Ramos (cell line): ENCODE data around the gene LRR1.

Experiments
- in situ Hi-C: fragments of 300-500 bp; cut with MboI; formaldehyde crosslinking; loops from one replicate; pipeline ENCODE4 v1.14.3; 2022; ENCODE audit warnings: low sequenced_read_pairs; ENCODE audit not compliant: unreplicated experiment

LRR1 gene, protein sequence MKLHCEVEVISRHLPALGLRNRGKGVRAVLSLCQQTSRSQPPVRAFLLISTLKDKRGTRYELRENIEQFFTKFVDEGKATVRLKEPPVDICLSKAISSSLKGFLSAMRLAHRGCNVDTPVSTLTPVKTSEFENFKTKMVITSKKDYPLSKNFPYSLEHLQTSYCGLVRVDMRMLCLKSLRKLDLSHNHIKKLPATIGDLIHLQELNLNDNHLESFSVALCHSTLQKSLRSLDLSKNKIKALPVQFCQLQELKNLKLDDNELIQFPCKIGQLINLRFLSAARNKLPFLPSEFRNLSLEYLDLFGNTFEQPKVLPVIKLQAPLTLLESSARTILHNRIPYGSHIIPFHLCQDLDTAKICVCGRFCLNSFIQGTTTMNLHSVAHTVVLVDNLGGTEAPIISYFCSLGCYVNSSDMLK

DNA sequence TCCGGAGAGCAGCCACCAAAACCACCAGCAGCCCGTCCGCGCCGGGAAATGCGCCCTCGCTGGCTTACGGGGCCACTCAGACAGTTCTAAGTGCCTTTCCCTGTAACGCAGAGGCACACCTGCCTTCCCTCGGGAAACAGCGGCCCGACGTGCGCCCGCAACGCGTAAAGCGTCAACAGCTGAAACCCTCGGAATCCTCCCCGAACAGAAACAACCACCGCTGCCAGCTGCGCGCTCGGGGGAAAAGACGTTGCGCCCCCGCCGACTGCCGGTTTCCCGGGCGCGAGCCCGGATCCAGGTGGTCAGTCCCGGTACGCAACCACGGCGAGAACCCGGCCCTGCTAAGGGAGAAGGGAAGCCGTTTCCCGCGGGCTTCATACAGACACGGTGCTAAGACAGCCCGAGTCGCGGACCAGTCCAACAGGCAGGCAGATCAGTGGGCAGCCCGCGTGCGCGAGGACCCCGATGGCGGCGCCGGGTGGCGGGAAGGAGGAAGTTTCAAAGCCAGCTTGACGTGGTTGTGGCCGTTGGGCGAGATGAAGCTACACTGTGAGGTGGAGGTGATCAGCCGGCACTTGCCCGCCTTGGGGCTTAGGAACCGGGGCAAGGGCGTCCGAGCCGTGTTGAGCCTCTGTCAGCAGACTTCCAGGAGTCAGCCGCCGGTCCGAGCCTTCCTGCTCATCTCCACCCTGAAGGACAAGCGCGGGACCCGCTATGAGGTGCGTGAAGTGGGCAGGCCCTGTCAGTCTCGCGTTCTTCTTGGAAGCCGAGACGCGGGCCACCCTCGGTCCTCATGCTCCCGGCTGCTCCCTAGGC lies at the start of gene LRR1:
Gene LRR1, plus strand, starts transcription at position 456 of the 816 bp plus-strand sequence. Its CDS starts 81 bp downstream, at position 537.
- in situ Hi-C loops: no loop called here

DNA sequence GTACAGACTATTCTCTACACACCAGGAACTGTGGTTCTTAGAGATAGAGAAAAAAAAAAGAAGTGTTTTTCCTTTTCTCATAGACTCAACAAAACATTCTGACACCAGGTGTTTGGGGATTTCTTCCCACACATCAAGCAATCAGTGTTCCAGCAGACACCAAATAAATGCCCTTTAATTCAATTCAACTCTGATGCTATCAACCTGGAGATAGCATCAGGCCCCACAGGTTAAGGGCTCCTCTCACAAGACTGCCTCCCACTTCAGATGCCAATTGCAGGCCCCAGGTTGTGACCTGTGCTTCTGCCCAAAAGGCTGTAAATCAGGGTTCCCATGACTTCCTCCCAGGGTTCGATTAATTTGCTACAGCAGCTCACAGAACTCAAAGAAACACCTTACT lies 49.3 kb upstream of the LRR1 start:
- in situ Hi-C loops: no loop called here

DNA sequence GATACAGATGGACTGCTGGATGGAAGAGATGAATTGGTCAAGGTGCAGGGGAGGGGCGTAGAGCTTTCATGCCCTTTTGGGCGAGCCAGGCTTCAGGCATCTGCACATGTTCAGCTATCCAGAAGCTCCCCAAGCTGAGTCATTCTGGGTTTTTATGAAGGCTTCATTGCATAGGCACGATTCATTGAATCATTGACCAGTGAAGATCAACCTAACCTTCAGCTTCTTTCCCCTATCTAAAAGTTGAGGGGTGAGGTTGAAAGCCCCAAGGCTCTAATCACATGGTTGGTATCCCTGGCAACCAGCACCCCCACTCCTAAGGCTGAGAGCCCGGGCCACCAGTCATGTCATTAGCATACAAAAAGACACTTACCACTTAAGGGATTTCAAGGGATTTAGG lies 48.9 kb upstream of the LRR1 start:
- in situ Hi-C loops: no loop called here

DNA sequence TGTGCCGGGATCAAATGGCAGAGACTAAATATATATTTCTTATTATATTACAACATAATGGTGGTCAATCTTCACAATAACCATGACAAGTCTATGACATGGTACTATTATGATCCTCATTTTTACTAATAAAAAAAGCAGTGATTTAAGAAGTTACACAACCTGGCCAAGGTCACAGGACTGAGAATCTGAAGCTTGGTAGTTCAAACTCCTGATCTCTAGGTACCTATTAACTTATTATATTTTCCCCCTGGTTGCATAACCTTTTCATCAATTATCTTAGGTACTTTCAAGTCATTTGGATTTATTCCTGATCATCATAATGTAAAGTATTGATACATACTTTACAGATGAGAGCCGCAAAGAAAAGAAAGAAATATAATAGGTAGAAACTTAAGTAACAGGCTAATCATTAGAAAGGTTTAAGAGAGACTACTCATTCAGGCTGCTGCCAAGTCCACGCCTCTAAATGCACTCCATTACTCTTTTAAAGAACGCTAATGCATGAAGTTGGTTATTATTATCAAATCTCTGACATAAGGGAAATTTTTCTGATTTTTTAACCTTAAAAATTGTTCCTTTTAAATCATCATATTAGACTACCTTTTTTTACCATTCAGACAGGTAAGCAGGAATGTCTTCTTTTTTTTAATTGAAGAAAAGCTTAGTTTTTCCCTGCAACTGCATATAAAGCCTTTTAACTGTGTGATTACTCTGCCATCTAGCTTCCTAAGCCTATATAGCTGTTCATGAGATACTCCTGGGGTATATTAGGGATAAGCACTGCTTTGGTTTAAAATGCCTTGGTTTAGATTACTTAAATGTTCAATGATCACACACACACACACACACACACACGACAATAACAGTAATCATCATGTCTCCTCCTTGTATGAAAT lies 48.2 kb upstream of the LRR1 start:
- in situ Hi-C loops: no loop called here

DNA sequence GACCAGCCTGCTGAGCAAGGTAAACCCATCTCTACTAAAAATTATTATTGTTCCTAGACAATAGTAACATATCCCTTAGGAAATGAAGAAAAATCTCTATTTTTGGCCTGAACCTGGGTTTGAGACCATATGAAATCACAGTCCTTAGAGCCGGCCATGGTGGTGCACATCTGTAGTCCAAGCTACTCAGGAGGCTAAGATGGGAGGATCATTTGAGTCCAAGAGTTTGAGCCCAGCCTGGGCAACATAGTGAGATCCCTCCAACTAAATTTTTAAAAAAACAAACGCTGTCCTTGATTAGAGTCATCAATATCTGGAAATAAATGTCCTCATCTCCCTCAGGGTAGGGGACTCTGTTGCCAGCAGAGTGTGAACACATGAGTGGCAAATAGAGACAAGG lies 47.2 kb upstream of the LRR1 start:
- in situ Hi-C loops: no loop called here

DNA sequence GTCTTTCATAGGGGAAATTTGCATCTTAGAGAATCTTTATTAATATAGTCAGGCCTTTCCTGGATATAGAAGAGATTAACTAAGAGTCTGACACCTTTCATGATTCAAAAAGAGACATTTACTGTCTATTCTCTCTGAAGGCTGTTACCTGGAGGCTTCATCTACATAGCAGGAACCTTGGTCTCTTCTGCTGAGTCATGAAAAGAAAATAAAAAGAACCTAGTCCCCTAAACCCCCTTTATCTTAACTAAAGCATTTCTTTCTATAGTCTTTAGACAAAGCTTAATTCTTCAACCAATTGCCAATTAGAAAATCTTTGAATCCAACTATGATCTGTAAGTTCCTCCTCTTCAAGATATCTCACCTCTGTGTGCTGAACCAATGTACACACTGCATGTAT lies 45.6 kb upstream of the LRR1 start:
- in situ Hi-C loops: no loop called here

DNA sequence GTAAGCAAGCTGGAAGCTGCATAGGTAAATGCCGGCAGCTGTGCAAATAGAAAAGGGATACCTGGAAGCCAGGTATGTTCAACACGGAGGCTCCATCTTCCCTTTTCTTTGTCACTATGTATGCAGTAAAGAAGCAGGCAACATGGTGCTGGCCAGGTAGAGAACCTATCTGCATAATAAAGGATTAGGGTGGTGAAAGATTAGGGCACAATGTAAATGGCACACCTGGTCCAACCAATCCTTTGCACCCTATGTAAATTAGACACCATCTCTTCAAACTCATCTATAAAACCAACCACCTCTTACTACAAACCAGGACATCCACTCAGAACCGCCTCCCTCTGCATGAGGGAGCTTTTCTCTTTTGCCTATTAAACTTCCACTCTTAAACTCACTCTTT lies 44.8 kb upstream of the LRR1 start:
- in situ Hi-C loops: no loop called here

DNA sequence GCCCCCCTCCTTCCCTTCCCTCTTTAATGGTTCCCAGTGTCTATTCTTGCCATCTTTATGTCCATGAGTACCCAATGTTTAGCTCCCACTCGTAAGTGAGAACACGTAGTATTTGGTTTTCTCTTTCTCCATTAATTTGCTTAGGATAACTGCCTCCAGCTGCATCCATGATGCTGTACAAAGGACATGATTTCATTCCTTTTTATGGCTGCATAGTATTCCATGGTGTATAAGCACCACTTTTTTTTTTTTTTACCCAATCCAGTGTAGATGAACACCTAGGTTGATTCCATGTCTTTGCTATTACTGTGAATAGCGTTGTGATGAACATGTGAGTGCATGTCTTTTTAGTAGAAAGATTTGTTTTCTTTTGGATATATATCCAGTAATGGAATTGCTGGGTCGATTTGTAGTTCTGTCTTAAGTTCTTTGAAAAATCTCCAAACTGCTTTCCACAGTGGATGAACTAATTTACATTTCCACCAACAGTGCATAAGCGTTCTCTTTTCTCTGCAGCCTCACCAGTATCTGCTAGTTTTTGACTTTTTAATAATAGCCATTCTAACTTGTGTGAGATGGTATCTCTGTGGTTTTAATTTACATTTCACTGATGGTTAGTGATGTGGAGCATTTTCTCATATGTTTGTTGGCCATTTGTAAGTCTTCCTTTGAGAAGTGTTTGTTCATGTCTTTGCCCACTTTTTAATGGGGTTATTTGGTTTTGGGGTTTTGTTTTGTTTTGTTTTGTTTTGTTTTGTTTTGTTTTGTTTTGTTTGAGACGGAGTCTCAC lies 38.6 kb upstream of the LRR1 start:
- in situ Hi-C loops: no loop called here

DNA sequence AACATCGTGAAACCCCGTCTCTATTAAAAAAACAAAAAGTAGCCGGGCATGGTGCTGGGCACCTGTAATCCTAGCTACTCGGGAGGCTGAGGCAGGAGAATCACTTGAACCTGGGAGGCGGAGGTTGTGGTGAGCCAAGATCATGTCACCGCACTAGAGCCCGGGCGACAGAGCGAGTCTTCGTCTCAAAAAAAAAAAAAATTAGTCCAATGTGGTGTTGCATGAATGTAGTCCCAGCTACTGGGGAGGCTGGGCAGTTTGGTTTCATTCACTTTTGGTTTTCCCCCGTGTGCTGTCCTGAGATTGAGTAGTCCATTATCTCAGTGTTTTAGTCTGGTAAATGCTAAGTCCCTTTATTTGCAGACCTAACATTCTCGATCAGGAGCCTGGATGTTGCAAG lies 32.0 kb upstream of the LRR1 start:
- in situ Hi-C loops: no loop called here

DNA sequence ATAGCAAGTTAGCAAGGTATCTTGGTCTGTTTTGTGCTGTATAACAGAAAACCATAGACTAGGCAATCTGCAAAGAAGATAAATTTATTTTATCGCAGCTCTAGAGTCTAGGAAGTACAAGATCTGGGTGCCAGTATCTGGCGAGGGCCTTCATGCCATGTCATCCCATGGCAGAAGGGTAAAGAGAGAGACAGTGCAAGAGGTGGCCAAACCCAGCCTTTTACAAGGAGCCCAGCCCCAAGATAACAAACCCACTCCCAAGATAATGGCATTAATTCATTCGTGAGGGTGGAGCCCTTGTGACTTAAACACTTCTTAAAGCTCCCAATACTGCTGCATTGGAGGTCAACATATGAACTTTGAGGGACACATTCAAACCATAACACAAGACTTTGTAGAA lies 29.5 kb upstream of the LRR1 start:
- in situ Hi-C loops: no loop called here

DNA sequence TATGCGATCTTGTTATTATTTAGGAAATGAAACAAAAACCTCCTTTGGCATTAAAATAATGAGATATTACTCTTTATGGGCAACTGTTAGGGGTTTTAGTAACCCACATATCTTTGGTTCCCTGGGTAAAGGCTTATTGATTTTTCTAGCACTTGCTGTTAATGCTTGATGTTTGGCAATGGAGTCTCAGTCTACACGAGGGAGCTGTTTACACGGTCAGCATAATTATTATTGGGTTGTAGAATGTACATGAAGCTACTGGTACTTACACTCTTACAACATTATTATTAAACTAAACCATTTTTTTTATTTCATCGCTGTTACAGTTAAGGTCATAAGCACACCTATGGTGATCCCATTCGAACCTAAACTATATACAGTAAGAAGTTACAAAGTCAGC lies 24.7 kb upstream of the LRR1 start:
- in situ Hi-C loops: no loop called here

DNA sequence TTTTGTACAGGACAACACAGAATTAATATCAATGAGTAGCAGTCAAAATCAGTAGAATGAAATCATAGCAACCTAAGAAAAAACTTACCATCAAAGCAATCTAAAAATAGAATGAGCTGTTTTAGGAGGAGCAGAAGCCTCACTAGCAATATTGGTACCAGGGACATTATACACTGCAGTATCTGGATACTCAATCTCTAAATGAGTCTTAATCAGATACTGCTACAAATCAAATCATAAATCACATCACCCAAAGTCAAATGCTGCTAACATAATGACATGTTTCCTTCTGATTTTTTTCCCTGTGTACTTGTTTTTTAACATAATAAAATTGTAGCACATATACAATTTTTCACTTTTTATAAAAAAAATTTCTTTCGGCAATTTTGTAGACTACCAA lies 20.6 kb upstream of the LRR1 start:
- in situ Hi-C loops: no loop called here

DNA sequence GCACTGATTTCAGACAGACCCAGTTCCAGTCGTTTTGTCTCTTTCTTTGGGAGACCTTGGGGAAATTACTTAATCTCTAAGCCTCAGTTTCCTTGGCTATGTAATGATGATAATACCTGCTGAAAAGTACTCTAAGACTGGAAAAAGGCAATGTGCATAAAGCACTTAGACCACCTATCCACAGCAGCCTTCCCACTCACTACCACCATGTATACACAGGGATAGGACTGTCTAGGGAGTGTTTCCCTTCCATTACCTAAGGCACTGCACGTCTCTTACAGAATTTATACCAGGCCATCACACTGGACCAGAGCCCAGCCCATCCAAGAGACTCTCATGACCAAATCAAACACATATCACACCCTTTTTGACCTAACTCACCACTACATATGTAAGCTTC lies 18.9 kb upstream of the LRR1 start:
- in situ Hi-C loops: no loop called here

DNA sequence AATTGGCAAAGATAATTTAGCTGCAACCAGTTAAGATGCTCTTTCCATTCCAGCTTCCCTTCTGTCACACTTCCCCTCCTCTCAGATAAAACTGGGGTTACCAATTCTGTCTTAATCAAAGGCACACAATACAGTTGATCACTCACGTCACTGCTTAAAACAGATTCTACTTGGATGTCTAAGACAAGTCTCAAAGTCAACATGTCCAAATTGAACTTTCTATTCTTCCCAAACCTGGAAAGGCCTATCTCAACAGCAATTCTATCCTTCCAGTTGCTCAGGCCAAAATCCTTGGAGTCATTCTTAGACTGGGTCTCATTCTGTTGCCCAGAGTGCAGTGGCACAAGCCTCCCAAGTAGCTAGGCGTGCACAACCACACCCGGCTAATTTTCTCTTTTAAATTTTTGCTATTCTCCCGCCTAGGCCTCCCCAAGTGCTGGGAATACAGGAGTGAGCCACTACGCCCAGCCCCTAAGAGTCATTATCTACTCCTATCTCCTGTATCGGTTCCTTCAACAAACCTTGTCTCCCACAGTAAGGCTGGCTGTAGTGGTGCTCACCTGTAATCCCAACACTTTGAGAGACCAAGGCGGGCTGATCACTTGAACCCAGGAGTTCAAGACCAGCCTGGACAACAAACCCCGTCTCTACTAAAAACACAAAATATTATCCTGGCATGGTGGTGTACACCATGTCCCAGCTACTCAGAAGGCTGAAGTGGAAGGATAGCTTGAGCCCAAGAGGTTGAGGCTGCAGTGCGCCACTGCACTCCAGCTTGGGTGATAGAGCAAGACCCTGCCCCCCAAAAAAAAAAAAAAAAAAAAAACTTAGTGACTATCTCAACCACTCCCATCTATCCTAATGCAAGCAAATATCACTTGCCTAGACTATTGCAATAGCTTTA lies 17.3 kb upstream of the LRR1 start:
- in situ Hi-C loops: no loop called here

DNA sequence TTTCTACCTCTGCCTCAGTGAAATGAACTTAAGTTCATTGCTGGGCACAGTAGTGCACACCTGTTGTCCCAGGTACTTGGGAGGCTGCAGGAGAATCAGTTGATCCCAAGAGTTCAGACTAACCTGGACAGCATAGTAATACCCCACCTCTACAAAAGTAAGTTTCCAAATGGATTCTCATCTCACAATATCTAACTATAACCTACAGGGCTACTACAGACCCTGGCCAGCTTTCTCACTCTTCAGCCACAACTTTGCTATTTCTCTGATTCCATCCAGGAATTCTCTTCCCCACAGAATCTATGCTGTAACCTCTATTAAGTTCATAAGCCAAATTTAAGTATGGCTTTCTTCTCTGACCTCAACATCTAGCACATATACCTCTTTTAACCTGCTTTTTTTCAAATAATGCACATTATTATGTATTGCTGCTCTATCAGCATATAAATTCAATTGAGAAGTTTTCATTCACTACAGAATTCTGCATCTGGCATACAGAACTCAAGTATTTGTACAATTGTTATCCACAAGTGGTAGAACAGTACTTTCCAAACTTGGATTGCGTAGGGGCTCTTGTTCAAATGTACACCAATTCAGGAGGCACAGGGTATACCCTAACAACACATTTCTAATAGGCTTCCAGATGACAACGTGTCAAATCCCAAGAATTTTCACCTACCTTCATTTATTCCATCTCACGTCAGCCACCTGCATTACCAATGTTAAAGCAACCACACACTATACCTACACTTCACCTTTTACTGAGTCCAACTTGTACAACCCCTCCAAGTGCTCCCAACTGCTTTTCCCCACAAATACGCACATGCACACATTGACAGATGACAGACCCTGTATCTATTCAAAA lies 16.4 kb upstream of the LRR1 start:
- in situ Hi-C loops: no loop called here

DNA sequence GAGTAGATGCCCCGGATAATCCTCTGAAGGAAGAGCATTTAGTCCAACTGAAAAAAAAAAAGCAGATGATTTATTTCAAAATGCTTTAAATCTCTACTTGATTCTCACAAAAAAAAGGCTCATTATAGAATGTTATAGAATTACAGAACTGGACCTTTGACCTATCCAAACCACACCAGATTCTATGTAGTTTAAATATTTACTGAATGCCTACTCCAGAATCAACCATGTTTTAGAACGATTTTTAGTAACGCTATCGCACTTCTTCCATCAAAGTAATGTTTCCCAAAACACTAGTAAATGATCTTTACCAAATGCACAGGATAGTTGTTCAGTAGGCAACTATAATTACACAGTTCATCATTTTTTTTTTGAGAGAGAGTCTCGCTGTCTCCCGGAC lies 15.1 kb upstream of the LRR1 start:
- in situ Hi-C loops: no loop called here

DNA sequence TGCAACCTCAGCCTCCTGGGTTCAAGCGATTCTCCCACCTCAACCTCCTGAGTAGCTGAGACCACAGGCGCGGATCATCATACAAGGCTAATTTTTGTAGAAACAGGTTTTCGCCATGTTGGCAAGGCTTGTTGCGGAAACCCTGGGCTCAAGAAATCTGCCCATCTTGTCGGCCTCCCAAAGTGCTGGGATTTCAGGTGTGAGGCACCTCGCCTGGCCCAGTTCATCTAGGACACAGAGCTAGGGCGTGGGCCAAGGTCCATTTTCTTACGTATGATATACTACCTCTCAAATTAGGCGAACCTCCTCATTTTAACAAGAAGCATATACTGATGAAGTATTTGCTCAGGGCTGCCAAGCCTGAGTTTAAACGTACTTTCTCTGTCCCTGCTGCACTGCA lies 14.7 kb upstream of the LRR1 start:
- in situ Hi-C loops: no loop called here
